ENCODE measurements around the gene MRM3. TPM values are rescaled to one million over a fixed set of nuclear protein-coding genes. Genes with fewer than 3 reads are reported as not detected.
"Not testable (repeated sequence)": the region's sequence is repeated elsewhere in the genome, so short reads cannot be mapped to it uniquely, and the experiment has no call there.

Gene MRM3
- total RNA-seq, 1 donor from 2014 or later: 17.0 TPM

- Histone ChIP-seq H3K36me3 (no peaks in the 10 kb centered on the region), H3K27me3 (no peaks in the 10 kb centered on the region), H3K27ac (no peak overlapping the region), H3K4me3 (no peak overlapping the region), H3K4me1 (no peaks in the 10 kb centered on the region), H3K9me3 (no peaks in the 10 kb centered on the region)
- intact Hi-C loops (cut with DNase I): no loop called here
- DNase-seq (ENCODE audit: low spot score in 2 of 2): no peak
- no peak for TF ChIP-seq CTCF (IDR thresholded peaks at IDR 0.05)
These were observed 19.5 kb downstream of the MRM3 start for GRCh38 chr17:801660-802059.

DNA sequence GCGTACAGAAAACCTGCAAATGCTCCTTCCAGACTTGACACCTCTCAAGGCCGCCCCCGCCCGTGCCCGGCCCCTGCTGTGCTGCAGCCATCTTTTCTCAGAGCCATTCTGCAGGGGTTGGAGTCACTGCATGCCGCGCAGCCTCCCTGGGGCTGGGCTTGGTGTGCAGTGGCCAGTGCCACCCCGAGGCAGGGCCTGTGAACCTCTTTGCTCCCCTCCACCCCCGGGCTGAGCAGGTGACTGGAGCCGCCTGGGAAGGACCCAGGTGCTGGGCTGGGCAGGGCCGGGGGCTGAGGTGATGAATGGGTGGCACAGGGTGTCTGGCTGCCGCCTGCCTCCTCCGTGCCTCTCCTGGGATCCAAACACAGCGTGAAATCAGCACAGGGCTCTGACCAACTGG is 20.3 kb downstream of the MRM3 start:
- Histone ChIP-seq H3K9me3 (no peaks in the 10 kb centered on the region), H3K36me3 (no peaks in the 10 kb centered on the region), H3K27me3 (no peaks in the 10 kb centered on the region), H3K4me1 (no peaks in the 10 kb centered on the region), H3K4me3 (no peak overlapping the region), H3K27ac (no peak overlapping the region)
- no peak for TF ChIP-seq CTCF (IDR thresholded peaks at IDR 0.05)
- DNase-seq (ENCODE audit: low spot score in 2 of 2): no peak
- intact Hi-C loops (cut with DNase I): no loop called here

- intact Hi-C loops (cut with DNase I): no loop called here
- TF ChIP-seq CTCF (IDR thresholded peaks at IDR 0.05): no peak
- Histone ChIP-seq H3K9me3 (no peaks in the 10 kb centered on the region), H3K4me1 (no peaks in the 10 kb centered on the region), H3K4me3 (no peak overlapping the region), H3K27ac (no peak overlapping the region), H3K36me3 (no peaks in the 10 kb centered on the region), H3K27me3 (no peaks in the 10 kb centered on the region)
- no peak for DNase-seq (ENCODE audit: low spot score in 2 of 2)
These were observed 21.0 kb downstream of the MRM3 start for GRCh38 chr17:802901-803881.

DNA sequence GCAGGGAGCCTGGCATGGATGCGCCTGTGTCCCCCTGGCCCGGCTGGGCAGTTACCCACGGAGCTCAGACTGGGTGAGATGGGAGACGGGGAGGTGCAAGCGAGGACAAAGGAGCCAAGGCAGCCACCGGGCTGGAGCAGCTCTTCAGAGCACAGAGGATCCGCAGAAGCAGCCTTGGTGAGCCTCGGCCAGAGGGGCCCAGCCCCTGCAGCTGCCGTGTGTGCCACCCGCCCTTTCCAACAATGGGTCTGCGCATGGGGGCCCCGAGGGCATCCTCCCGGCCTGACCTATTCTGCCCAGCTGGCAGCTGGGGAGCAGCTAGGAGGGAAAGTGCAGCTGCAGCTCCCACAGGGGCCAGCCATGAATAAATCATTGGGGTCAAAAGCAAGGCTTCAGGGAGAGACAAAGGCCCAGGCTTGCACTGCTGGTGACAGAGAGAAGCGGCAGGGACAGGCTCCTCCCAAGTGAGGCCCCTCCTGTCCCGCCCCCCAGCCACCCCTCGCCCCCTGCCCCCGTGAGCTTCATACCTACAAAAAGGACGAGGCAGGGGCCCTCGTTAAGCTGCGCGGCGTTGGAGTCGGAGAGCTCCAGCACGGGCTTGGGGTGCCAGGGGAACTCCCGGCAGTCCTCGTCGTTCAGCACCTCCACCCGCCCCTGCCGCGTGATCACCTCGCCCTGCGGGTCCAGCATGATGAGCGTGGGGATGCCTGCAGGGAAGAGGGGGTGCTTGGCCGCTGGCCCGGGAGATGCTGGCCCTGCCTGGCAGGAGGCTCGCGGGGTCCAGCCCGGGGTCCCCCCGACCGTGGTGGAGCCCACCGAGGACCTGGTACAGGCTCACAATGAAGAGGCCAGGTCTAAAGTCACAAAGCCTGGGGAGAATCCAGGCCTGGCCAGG is 22.6 kb downstream of the MRM3 start:
- Histone ChIP-seq H3K27me3 (no peaks in the 10 kb centered on the region), H3K9me3 (no peaks in the 10 kb centered on the region), H3K36me3 (no peaks in the 10 kb centered on the region), H3K4me1 (no peaks in the 10 kb centered on the region), H3K27ac (no peak overlapping the region), H3K4me3 (no peak overlapping the region)
- DNase-seq (ENCODE audit: low spot score in 2 of 2): no peak
- no peak for TF ChIP-seq CTCF (IDR thresholded peaks at IDR 0.05)
- intact Hi-C loops (cut with DNase I): no loop called here

GRCh38 chr17:805886-806285 is 23.7 kb downstream of the MRM3 start:
- H3K36me3 ChIP-seq; intact Hi-C loops (cut with DNase I); H3K27me3 ChIP-seq; H3K4me1 ChIP-seq; H3K27ac ChIP-seq; H3K9me3 ChIP-seq; DNase-seq (ENCODE audit: low spot score in 2 of 2); H3K4me3 ChIP-seq: not testable (repeated sequence)

GRCh38 chr17:806346-806745 is 24.2 kb downstream of the MRM3 start:
- intact Hi-C loops (cut with DNase I): no loop called here
- Histone ChIP-seq H3K27ac (no peak overlapping the region), H3K4me3 (no peak overlapping the region), H3K27me3 (no peaks in the 10 kb centered on the region), H3K9me3 (no peaks in the 10 kb centered on the region), H3K36me3 (no peaks in the 10 kb centered on the region), H3K4me1 (no peaks in the 10 kb centered on the region)
- DNase-seq (ENCODE audit: low spot score in 2 of 2): no peak
- no peak for TF ChIP-seq CTCF (IDR thresholded peaks at IDR 0.05)

Measured in ascending aorta (tissue), 2 donors.